Activated T-helper 2 cell treated with anti-CD3 and anti-CD28 coated beads, Interferon-gamma antibody, Interleukin-2, Interleukin-4, amounts not matched to agents 10 μg/mL and 5 μg/mL and 100 μg/mL, durations not matched to agents 14 hours and 24 hours and 36 hours (primary cell): ENCODE data around the gene CCR5. TPM values are rescaled to one million over a fixed set of nuclear protein-coding genes. Genes with fewer than 3 reads are reported as not detected.
"Not testable (repeated sequence)": the region's sequence is repeated elsewhere in the genome, so short reads cannot be mapped to it uniquely, and the experiment has no call there.

Source experiments
- DNase-seq: peaks from one replicate; pipeline ENCODE4 v3.0.0; 2021; ENCODE audit warnings: low spot score
- H3K27ac Mint-ChIP-seq: one replicate; pipeline ENCODE4 v1.8.0; 2021; ENCODE audit warnings: mixed read lengths
- H3K27me3 Mint-ChIP-seq: one replicate; pipeline ENCODE4 v1.8.0; 2021; ENCODE audit warnings: low read depth, mixed read lengths
- H3K36me3 Mint-ChIP-seq: one replicate; pipeline ENCODE4 v1.8.0; 2021; ENCODE audit warnings: low read depth, mixed read lengths
- H3K4me1 Mint-ChIP-seq: one replicate; pipeline ENCODE4 v1.8.0; 2021; ENCODE audit warnings: low read depth, mixed read lengths
- H3K4me3 Mint-ChIP-seq: one replicate; pipeline ENCODE4 v1.8.0; 2021; ENCODE audit warnings: low read depth, mild to moderate bottlenecking, moderate library complexity, mixed read lengths
- H3K9me3 Mint-ChIP-seq: one replicate; pipeline ENCODE4 v1.8.0; 2021; ENCODE audit warnings: mixed read lengths
- intact Hi-C: fragments of 100-400 bp; cut with micrococcal nuclease; formaldehyde crosslinking; loops from one replicate; pipeline ENCODE4 v1.15.1; 2023
- total RNA-seq: library from RNA; stranded (reverse); gene quantifications from 2 replicates; pipeline ENCODE4 v1.2.3, GENCODE V29; 2022

Gene CCR5
- total RNA-seq, 1 donor from 2014 or later, result 0.30 TPM

GRCh38 chr3:46375814-46376213 lies 5.1 kb downstream of the CCR5 start:
- no peaks in the 10 kb centered on the region for H3K36me3 Mint-ChIP-seq
- no peak for DNase-seq
- peaks cover 55% of the 10 kb centered on the region for H3K27me3 Mint-ChIP-seq
- H3K27ac Mint-ChIP-seq, result no peak overlapping the region
- H3K4me3 Mint-ChIP-seq, result no peak overlapping the region
- H3K9me3 Mint-ChIP-seq, result no peaks in the 10 kb centered on the region
- intact Hi-C loops, result loop anchor here (5.0 kb wide), 1 partner anchor 149 kb away; no protein-coding TSS in a partner anchor
- H3K4me1 Mint-ChIP-seq, result peaks cover 33% of the 10 kb centered on the region

GRCh38 chr3:46378426-46378942 lies 7.7 kb downstream of the CCR5 start:
- H3K27ac Mint-ChIP-seq, result no peak overlapping the region
- H3K4me3 Mint-ChIP-seq, result no peak overlapping the region
- DNase-seq, result peak; percentile 43
- no peaks in the 10 kb centered on the region for H3K9me3 Mint-ChIP-seq
- H3K36me3 Mint-ChIP-seq, result no peaks in the 10 kb centered on the region
- peaks cover 53% of the 10 kb centered on the region for H3K27me3 Mint-ChIP-seq
- intact Hi-C loops, result loop anchor here (5.0 kb wide), 1 partner anchor 151 kb away; no protein-coding TSS in a partner anchor
- H3K4me1 Mint-ChIP-seq, result peaks cover 28% of the 10 kb centered on the region

GRCh38 chr3:46380471-46381221 lies 9.9 kb downstream of the CCR5 start:
- H3K27ac Mint-ChIP-seq, result no peak overlapping the region

GRCh38 chr3:46381625-46382024 lies 10.9 kb downstream of the CCR5 start:
- no peak overlapping the region for H3K27ac Mint-ChIP-seq
- no peaks in the 10 kb centered on the region for H3K36me3 Mint-ChIP-seq
- no peak overlapping the region for H3K4me3 Mint-ChIP-seq
- intact Hi-C loops, result no loop called here
- no peaks in the 10 kb centered on the region for H3K9me3 Mint-ChIP-seq
- peaks cover 26% of the 10 kb centered on the region for H3K4me1 Mint-ChIP-seq
- no peak for DNase-seq
- peaks cover 46% of the 10 kb centered on the region for H3K27me3 Mint-ChIP-seq

More at GRCh38 chr3:46380471-46381221, 9.9 kb downstream of the CCR5 start:
- H3K4me3 Mint-ChIP-seq, result peak overlapping the region; percentile 43
- H3K4me1 Mint-ChIP-seq, result peaks cover 24% of the 10 kb centered on the region
- intact Hi-C loops, result no loop called here
- no peak for DNase-seq
- no peaks in the 10 kb centered on the region for H3K36me3 Mint-ChIP-seq
- no peaks in the 10 kb centered on the region for H3K9me3 Mint-ChIP-seq
- peaks cover 46% of the 10 kb centered on the region for H3K27me3 Mint-ChIP-seq

- intact Hi-C loops, result no loop called here
- no peak for DNase-seq
- H3K9me3 Mint-ChIP-seq, result no peaks in the 10 kb centered on the region
- no peaks in the 10 kb centered on the region for H3K36me3 Mint-ChIP-seq
- no peak overlapping the region for H3K4me3 Mint-ChIP-seq
- H3K27ac Mint-ChIP-seq, result no peak overlapping the region
- peaks cover 39% of the 10 kb centered on the region for H3K27me3 Mint-ChIP-seq
- peaks cover 26% of the 10 kb centered on the region for H3K4me1 Mint-ChIP-seq
Measured at GRCh38 chr3:46383211-46383950, 12.6 kb downstream of the CCR5 start.

GRCh38 chr3:46383951-46384330 lies 13.2 kb downstream of the CCR5 start:
- no peaks in the 10 kb centered on the region for H3K36me3 Mint-ChIP-seq
- intact Hi-C loops, result no loop called here
- H3K27me3 Mint-ChIP-seq, result peaks cover 37% of the 10 kb centered on the region
- peaks cover 26% of the 10 kb centered on the region for H3K4me1 Mint-ChIP-seq
- H3K4me3 Mint-ChIP-seq, result no peak overlapping the region
- no peaks in the 10 kb centered on the region for H3K9me3 Mint-ChIP-seq
- no peak overlapping the region for H3K27ac Mint-ChIP-seq
- no peak for DNase-seq

- Mint-ChIP-seq H3K27ac (no peak overlapping the region), H3K36me3 (no peaks in the 10 kb centered on the region), H3K4me1 (peaks cover 15% of the 10 kb centered on the region), H3K9me3 (no peaks in the 10 kb centered on the region), H3K27me3 (peaks cover 30% of the 10 kb centered on the region), H3K4me3 (no peak overlapping the region)
- no peak for DNase-seq
- intact Hi-C loops, result no loop called here
Measured at GRCh38 chr3:46386205-46386604, 15.5 kb downstream of the CCR5 start.

GRCh38 chr3:46388847-46389246 lies 18.1 kb downstream of the CCR5 start:
- H3K4me3 Mint-ChIP-seq, H3K9me3 Mint-ChIP-seq, H3K27ac Mint-ChIP-seq, DNase-seq, H3K36me3 Mint-ChIP-seq, H3K4me1 Mint-ChIP-seq, intact Hi-C loops: not testable (repeated sequence)
- peaks cover 27% of the 10 kb centered on the region for H3K27me3 Mint-ChIP-seq

GRCh38 chr3:46389306-46389705 lies 18.6 kb downstream of the CCR5 start:
- no peak for DNase-seq
- intact Hi-C loops, result no loop called here

GRCh38 chr3:46391526-46391925 lies 20.8 kb downstream of the CCR5 start:
- H3K4me1 Mint-ChIP-seq, DNase-seq, H3K9me3 Mint-ChIP-seq, H3K4me3 Mint-ChIP-seq, H3K27ac Mint-ChIP-seq, H3K36me3 Mint-ChIP-seq, intact Hi-C loops: not testable (repeated sequence)
- peaks cover 28% of the 10 kb centered on the region for H3K27me3 Mint-ChIP-seq

More at GRCh38 chr3:46389306-46389705, 18.6 kb downstream of the CCR5 start:
- Mint-ChIP-seq H3K36me3 (no peaks in the 10 kb centered on the region), H3K4me1 (peaks cover 3% of the 10 kb centered on the region), H3K27me3 (peaks cover 27% of the 10 kb centered on the region), H3K9me3 (no peaks in the 10 kb centered on the region), H3K4me3 (no peak overlapping the region), H3K27ac (no peak overlapping the region)

GRCh38 chr3:46393011-46393410 lies 22.3 kb downstream of the CCR5 start:
- H3K27ac Mint-ChIP-seq, result no peak overlapping the region
- peaks cover 29% of the 10 kb centered on the region for H3K27me3 Mint-ChIP-seq
- no peaks in the 10 kb centered on the region for H3K9me3 Mint-ChIP-seq
- no peaks in the 10 kb centered on the region for H3K36me3 Mint-ChIP-seq
- H3K4me1 Mint-ChIP-seq, result peaks cover 3% of the 10 kb centered on the region
- intact Hi-C loops, result no loop called here
- no peak overlapping the region for H3K4me3 Mint-ChIP-seq
- no peak for DNase-seq

GRCh38 chr3:46393554-46394434 lies 23.0 kb downstream of the CCR5 start:
- Mint-ChIP-seq H3K9me3 (no peaks in the 10 kb centered on the region), H3K36me3 (no peaks in the 10 kb centered on the region), H3K4me3 (no peak overlapping the region), H3K27me3 (peaks cover 29% of the 10 kb centered on the region), H3K4me1 (peaks cover 3% of the 10 kb centered on the region), H3K27ac (no peak overlapping the region)
- no peak for DNase-seq
- intact Hi-C loops, result no loop called here
